Fibroblast of pulmonary artery (primary cell): ENCODE measurements around the gene PCLO.

ENCODE experiments used
- DNase-seq: peaks from one replicate; pipeline ENCODE4 v3.0.0-alpha.2; 2010; ENCODE audit warnings: low read depth
- H3K4me3 ChIP-seq: replicated peaks from 2 replicates; pipeline ENCODE4 v1.5.1; 2011; ENCODE audit warnings: low read depth, mild to moderate bottlenecking, control low read depth, low read length, moderate library complexity
- TF ChIP-seq, protein P1 (sequence below): IDR thresholded peaks from 2 replicates; pipeline ENCODE4 v1.5.1; 2011; ENCODE audit warnings: mild to moderate bottlenecking, control low read depth, low read length, inconsistent platforms; ENCODE audit errors: missing control alignments

Gene PCLO

GRCh38 chr7:83055197-83055596, 107.5 kb downstream of the PCLO start:
- TF ChIP-seq, protein P1, sequence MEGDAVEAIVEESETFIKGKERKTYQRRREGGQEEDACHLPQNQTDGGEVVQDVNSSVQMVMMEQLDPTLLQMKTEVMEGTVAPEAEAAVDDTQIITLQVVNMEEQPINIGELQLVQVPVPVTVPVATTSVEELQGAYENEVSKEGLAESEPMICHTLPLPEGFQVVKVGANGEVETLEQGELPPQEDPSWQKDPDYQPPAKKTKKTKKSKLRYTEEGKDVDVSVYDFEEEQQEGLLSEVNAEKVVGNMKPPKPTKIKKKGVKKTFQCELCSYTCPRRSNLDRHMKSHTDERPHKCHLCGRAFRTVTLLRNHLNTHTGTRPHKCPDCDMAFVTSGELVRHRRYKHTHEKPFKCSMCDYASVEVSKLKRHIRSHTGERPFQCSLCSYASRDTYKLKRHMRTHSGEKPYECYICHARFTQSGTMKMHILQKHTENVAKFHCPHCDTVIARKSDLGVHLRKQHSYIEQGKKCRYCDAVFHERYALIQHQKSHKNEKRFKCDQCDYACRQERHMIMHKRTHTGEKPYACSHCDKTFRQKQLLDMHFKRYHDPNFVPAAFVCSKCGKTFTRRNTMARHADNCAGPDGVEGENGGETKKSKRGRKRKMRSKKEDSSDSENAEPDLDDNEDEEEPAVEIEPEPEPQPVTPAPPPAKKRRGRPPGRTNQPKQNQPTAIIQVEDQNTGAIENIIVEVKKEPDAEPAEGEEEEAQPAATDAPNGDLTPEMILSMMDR: no peak
- H3K4me3 ChIP-seq: no peak overlapping the region
- no peak for DNase-seq

DNA sequence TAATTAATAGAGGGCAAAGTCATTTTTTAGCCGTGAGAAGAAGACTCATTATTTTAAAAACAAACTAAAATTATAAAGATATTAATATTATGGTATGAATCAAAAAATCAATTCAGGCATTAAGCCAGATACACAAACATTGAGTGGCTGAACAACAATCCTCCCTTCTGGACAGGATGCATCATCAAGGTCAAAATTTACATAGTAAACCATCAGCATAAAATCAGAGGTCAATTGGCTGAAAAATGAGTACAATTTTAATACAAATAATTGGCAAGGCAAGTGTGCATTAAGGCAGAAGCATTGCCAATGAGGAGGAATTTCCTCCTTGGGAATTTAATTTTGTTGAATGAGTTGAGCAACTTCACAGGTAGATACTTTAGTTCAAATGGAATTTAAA, 108.2 kb downstream of the PCLO start:
- H3K4me3 ChIP-seq: no peak overlapping the region
- DNase-seq: no peak
- TF ChIP-seq, protein P1: no peak

DNA sequence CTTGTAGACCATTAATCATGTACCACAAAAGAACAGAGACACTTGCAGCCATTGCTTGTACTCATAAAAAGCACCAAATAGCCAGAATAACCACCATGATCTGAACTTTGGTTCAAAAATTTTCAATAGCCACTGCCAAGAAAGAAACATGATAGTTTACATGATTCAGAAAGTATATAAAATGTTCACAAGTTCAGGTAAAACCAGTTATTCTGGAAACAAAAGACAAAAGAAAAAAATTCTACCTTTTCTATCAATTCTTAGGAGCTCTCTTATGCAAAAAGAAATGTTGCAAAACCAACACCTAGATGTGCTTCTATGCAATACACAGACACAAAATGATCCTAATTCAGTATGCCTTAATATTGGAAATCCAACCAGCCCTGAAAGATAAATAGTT, 108.7 kb downstream of the PCLO start:
- no peak for DNase-seq
- TF ChIP-seq, protein P1: no peak

GRCh38 chr7:83040484-83040883, 122.2 kb downstream of the PCLO start:
- TF ChIP-seq, protein P1: no peak
- no peak overlapping the region for H3K4me3 ChIP-seq
- no peak for DNase-seq

More for the DNA sequence above, 108.7 kb downstream of the PCLO start:
- H3K4me3 ChIP-seq: no peak overlapping the region

DNA sequence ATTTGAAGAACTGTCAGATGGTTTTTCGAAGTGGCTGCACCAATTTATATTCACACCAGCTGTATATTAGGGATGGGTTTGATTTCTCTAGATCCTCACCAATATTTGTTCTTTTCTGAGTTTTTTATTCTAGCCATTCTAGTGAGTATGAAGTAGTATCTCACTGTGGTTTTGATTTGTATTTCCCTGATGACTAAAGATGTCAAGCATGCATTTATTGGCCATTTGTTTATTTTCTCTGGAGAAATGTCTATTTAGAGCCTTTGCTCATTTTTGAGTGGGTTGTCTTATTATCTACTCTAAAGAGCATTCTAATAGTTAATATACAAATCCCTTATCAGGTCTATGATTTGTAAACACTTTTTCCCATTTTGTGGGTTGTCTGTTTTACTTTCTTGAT, 123.9 kb downstream of the PCLO start:
- H3K4me3 ChIP-seq: no peak overlapping the region
- no peak for DNase-seq
- TF ChIP-seq, protein P1: no peak

DNA sequence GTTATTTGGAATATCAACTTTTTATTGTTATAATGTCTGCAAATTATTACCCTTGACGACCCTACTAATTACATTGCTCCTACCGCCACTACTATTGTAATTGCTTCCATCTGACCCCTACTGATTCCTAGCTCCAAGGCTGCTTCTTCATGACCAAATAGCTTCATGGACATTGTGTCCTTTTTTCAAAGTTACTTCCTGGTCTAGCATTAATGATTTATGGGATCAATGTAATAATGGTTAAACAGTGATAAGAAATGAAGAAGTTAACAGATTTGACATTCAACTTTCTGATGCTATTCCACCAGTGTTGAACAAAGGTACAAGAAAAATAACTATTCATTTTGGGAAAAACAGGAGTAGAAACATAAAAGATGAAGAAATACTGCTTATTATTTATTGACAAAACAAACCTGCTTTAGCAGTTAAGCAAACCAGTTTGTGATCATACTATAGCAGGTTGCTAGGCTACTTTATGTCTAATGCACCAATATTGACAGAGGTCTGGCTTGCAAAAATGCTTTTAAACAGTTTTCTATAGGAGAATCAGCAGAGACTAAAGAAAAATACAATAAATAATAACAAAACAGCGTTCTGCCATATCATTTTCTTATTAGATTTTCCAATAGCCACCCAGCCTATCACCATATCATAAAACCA, 125.8 kb downstream of the PCLO start:
- no peak for DNase-seq
- TF ChIP-seq, protein P1: no peak

DNA sequence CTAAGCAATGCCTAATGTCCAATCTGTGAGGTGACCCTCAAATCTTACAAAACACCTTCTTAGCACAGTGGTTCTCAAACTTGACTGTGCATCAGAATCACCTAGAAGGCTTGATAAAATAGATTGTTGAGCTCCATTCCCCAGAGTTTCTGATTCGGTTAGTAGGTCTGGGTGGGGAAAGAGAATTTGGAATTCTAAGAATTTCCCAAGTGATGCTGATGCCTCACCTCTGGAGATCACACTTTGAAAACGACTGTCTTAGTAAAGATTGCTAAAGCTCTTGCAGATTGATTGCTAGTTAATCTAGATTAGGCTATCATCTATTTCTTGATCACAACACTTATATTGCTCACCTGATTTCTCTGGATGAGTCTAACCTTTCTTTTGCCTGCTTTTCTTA, 126.6 kb downstream of the PCLO start:
- no peak overlapping the region for H3K4me3 ChIP-seq
- TF ChIP-seq, protein P1: no peak
- DNase-seq: no peak

More for the DNA sequence above, 125.8 kb downstream of the PCLO start:
- H3K4me3 ChIP-seq: no peak overlapping the region
